GM23338 (cell line): ENCODE data around the gene ABHD17B. TPM values are rescaled to one million over a fixed set of nuclear protein-coding genes. Genes with fewer than 3 reads are reported as not detected.
A peak's percentile ranks its signal among the peaks of the same experiment; 100 is the strongest.

ENCODE experiments used
- ATAC-seq: fragments of 200-7000 bp; cut with Tn5 transposase; 3 replicates; pipeline ENCODE4 v1.9.1; 2020
- DNase-seq: peaks from one replicate; pipeline ENCODE4 v3.0.0-alpha.2; 2015; ENCODE audit warnings: low spot score
- H2AFZ ChIP-seq: fragments of 200-600 bp; sonication (generic); 2 replicates; pipeline ENCODE4 v1.8.0; 2016; ENCODE audit warnings: antibody characterized with exemption, mild to moderate bottlenecking, moderate library complexity
- H3F3A ChIP-seq: fragments of 200-600 bp; sonication (generic); replicated peaks from 2 replicates; pipeline ENCODE4 v1.8.0; 2017; ENCODE audit warnings: antibody characterized with exemption, mixed run types, low read depth
- H3K27ac ChIP-seq: fragments of 200-600 bp; sonication (generic); 2 replicates; pipeline ENCODE4 v1.6.1; 2016; ENCODE audit warnings: low read depth
- H3K27me3 ChIP-seq: fragments of 200-600 bp; sonication (generic); 2 replicates; pipeline ENCODE4 v1.8.0; 2016; ENCODE audit warnings: mild to moderate bottlenecking, mixed run types, moderate library complexity; ENCODE audit not compliant: insufficient read depth
- H3K36me3 ChIP-seq: fragments of 200-600 bp; sonication (generic); 2 replicates; pipeline ENCODE4 v1.8.0; 2016; ENCODE audit warnings: mild to moderate bottlenecking; ENCODE audit not compliant: insufficient read depth
- H3K4me1 ChIP-seq: fragments of 200-600 bp; sonication (generic); 2 replicates; pipeline ENCODE4 v1.8.0; 2016; ENCODE audit warnings: mild to moderate bottlenecking, moderate library complexity; ENCODE audit not compliant: insufficient read depth
- H3K4me2 ChIP-seq: fragments of 200-600 bp; sonication (generic); 2 replicates; pipeline ENCODE4 v1.7.1; 2017; ENCODE audit warnings: mixed run types
- H3K4me3 ChIP-seq: fragments of 200-600 bp; sonication (generic); 2 replicates; pipeline ENCODE4 v1.6.1; 2016; ENCODE audit warnings: mixed run types
- H3K79me2 ChIP-seq: fragments of 200-600 bp; sonication (generic); replicated peaks from 2 replicates; pipeline ENCODE4 v1.8.0; 2017; ENCODE audit warnings: mild to moderate bottlenecking; ENCODE audit not compliant: insufficient read depth
- H3K9me2 ChIP-seq: fragments of 200-600 bp; sonication (generic); 2 replicates; pipeline ENCODE4 v1.8.0; 2017; ENCODE audit not compliant: insufficient read depth
- H4K20me1 ChIP-seq: fragments of 200-600 bp; sonication (generic); replicated peaks from 2 replicates; pipeline ENCODE4 v1.8.0; 2017; ENCODE audit warnings: mild to moderate bottlenecking; ENCODE audit not compliant: insufficient read depth
- H3K27ac Mint-ChIP-seq: 2 replicates; pipeline ENCODE4 v1.8.0; 2020; ENCODE audit warnings: inconsistent platforms, mild to moderate bottlenecking, moderate library complexity, mixed read lengths
- H3K27me3 Mint-ChIP-seq: 3 replicates; pipeline ENCODE4 v1.8.0; 2022; ENCODE audit warnings: low read depth, mild to moderate bottlenecking, moderate library complexity, mixed read lengths, inconsistent platforms; ENCODE audit not compliant: insufficient read depth, poor library complexity
- H3K36me3 Mint-ChIP-seq: 3 replicates; pipeline ENCODE4 v1.8.0; 2021; ENCODE audit warnings: low read depth, mild to moderate bottlenecking, inconsistent platforms, moderate library complexity, mixed read lengths
- H3K4me1 Mint-ChIP-seq: 3 replicates; pipeline ENCODE4 v1.8.0; 2020; ENCODE audit warnings: mild to moderate bottlenecking, inconsistent platforms, mixed read lengths
- H3K4me3 Mint-ChIP-seq: 3 replicates; pipeline ENCODE4 v1.8.0; 2021; ENCODE audit warnings: moderate library complexity, mild to moderate bottlenecking, inconsistent platforms, mixed read lengths
- H3K9me3 Mint-ChIP-seq: 3 replicates; pipeline ENCODE4 v1.8.0; 2020; ENCODE audit warnings: moderate library complexity, mild to moderate bottlenecking, inconsistent platforms, mixed read lengths
- CREB1 ChIP-seq: fragments of 250-450 bp; sonication (Bioruptor Pico); IDR thresholded peaks from 2 replicates; pipeline ENCODE4 v1.5.0; 2020; ENCODE audit warnings: low read depth, mild to moderate bottlenecking, moderate library complexity
- CTCF ChIP-seq, 2 experiments: fragments of 200-600 bp in 1 of 2; sonication (generic) in 1 of 2; conservative IDR thresholded peaks; 2 replicates each; pipeline versions ENCODE4 v1.5.1 to v1.6.1; 2016 to 2017; ENCODE audit warnings: antibody characterized with exemption in 2 of 2, low read depth in 2 of 2, mild to moderate bottlenecking in 2 of 2, moderate library complexity in 1 of 2
- ETS1 ChIP-seq: IDR thresholded peaks from 2 replicates; pipeline ENCODE4 v1.6.1; 2016; ENCODE audit warnings: antibody characterized with exemption
- EZH2 ChIP-seq: fragments of 200-600 bp; sonication (generic); IDR thresholded peaks from one replicate; pipeline ENCODE4 v1.8.0; 2017; ENCODE audit warnings: antibody characterized with exemption, mild to moderate bottlenecking, low read depth; ENCODE audit not compliant: unreplicated experiment
- EZH2phosphoT487 ChIP-seq: fragments of 200-600 bp; sonication (generic); IDR thresholded peaks from one replicate; pipeline ENCODE4 v1.8.1; 2018; ENCODE audit warnings: antibody characterized with exemption; ENCODE audit not compliant: unreplicated experiment
- JUNB ChIP-seq: IDR thresholded peaks from one replicate; pipeline ENCODE4 v1.6.1; 2016; ENCODE audit warnings: antibody characterized with exemption; ENCODE audit not compliant: unreplicated experiment
- NANOG ChIP-seq: IDR thresholded peaks from 2 replicates; pipeline ENCODE4 v1.6.1; 2016; ENCODE audit warnings: antibody characterized with exemption, borderline replicate concordance
- POLR2AphosphoS5 ChIP-seq: IDR thresholded peaks from 2 replicates; pipeline ENCODE4 v1.6.1; 2016; ENCODE audit warnings: antibody characterized with exemption, low read depth
- REST ChIP-seq: IDR thresholded peaks from one replicate; pipeline ENCODE4 v1.6.1; 2018; ENCODE audit warnings: antibody characterized with exemption; ENCODE audit not compliant: unreplicated experiment
- STAT1 ChIP-seq: IDR thresholded peaks from one replicate; pipeline ENCODE4 v1.6.1; 2016; ENCODE audit warnings: antibody characterized with exemption; ENCODE audit not compliant: unreplicated experiment
- ZNF114 ChIP-seq: fragments of 250-450 bp; sonication (Bioruptor Pico); IDR thresholded peaks from 2 replicates; pipeline ENCODE4 v1.5.0; 2020; ENCODE audit warnings: mild to moderate bottlenecking, moderate library complexity
- ZNF331 ChIP-seq: fragments of 250-450 bp; sonication (Bioruptor Pico); IDR thresholded peaks from 2 replicates; pipeline ENCODE4 v1.5.0; 2020; ENCODE audit warnings: low read depth, mild to moderate bottlenecking, moderate library complexity
- polyA plus RNA-seq: library from polyadenylated mRNA; unstranded; fragments of >200 nt; fragmentation: Nextera tagmentation; extraction: Ambion mirVana; gene quantifications from 2 replicates; pipeline ENCODE4 v1.2.1, GENCODE V29; 2016
- total RNA-seq: library from RNA; depleted of rRNA; stranded (reverse); fragments of >200 nt; shearing (Covaris generic); gene quantifications from 2 replicates; pipeline ENCODE4 v1.2.3, GENCODE V29; 2014

Gene ABHD17B
- total and polyA plus RNA-seq, 2 experiments from 2014 or later: 32.2 to 112 TPM

- no peaks in the 10 kb centered on the region for H4K20me1 ChIP-seq
- H3K4me2 ChIP-seq: peak overlapping the region; percentile 31
- H3K36me3 Mint-ChIP-seq: peaks cover 62% of the 10 kb centered on the region
- H3K27ac Mint-ChIP-seq: peak overlapping the region; percentile 97
- peaks cover 4% of the 10 kb centered on the region; the same call in 1 of the 2 replicates for H3K36me3 ChIP-seq
- DNase-seq (peak; percentile 75), ATAC-seq (peak; percentile 73)
- no peaks in the 10 kb centered on the region for H3F3A ChIP-seq
- H3K9me3 Mint-ChIP-seq: peaks cover 34% of the 10 kb centered on the region
- peaks cover 46% of the 10 kb centered on the region for H3K4me1 Mint-ChIP-seq
- H3K27me3 Mint-ChIP-seq: peaks cover 5% of the 10 kb centered on the region
- H3K27ac ChIP-seq: peak overlapping the region; percentile 95
- H3K27me3 ChIP-seq: no peaks in the 10 kb centered on the region
- peak overlapping the region; percentile 10; the same call in 2 of the 3 replicates for H3K4me3 Mint-ChIP-seq
- 0 out of 2 replicates have a peak, but pooled peaks cover 3% of the 10 kb centered on the region for H3K9me2 ChIP-seq
- H3K4me1 ChIP-seq: peaks cover 31% of the 10 kb centered on the region
- peaks cover 82% of the 10 kb centered on the region for H3K79me2 ChIP-seq
- H3K4me3 ChIP-seq: peak overlapping the region; percentile 14; the same call in 1 of the 2 replicates
- TF ChIP-seq NANOG: 0 out of 2 replicates have a peak, but pooled peaks have one; percentile 5
- no peak for TF ChIP-seq ZNF331 (CRISPR knock-in tag)
- H2AFZ ChIP-seq: no peak overlapping the region
Observed at GRCh38 chr9:71920456-71921189, 9.6 kb upstream of the ABHD17B start.

- peaks cover 4% of the 10 kb centered on the region; the same call in 1 of the 2 replicates for H3K36me3 ChIP-seq
- Mint-ChIP-seq H3K4me1 (peaks cover 50% of the 10 kb centered on the region), H3K27ac (no peak overlapping the region), H3K9me3 (peaks cover 34% of the 10 kb centered on the region), H3K27me3 (peaks cover 5% of the 10 kb centered on the region), H3K4me3 (no peak overlapping the region), H3K36me3 (peaks cover 58% of the 10 kb centered on the region)
- H3K27me3 ChIP-seq: no peaks in the 10 kb centered on the region
- H3F3A ChIP-seq: no peaks in the 10 kb centered on the region
- DNase-seq: no peak
- no peak overlapping the region for H2AFZ ChIP-seq
- 0 out of 2 replicates have a peak, but pooled peaks cover 2% of the 10 kb centered on the region for H4K20me1 ChIP-seq
- ATAC-seq: no peak
- 0 out of 2 replicates have a peak, but pooled peaks cover 3% of the 10 kb centered on the region for H3K9me2 ChIP-seq
- H3K79me2 ChIP-seq: peaks cover 82% of the 10 kb centered on the region
- no peak overlapping the region for H3K27ac ChIP-seq
- H3K4me1 ChIP-seq: peaks cover 31% of the 10 kb centered on the region
- H3K4me2 ChIP-seq: no peak overlapping the region
- H3K4me3 ChIP-seq: no peak overlapping the region
- TF ChIP-seq EZH2phosphoT487: no peak
- no peak for TF ChIP-seq JUNB
- TF ChIP-seq NANOG: no peak
- TF ChIP-seq ETS1: no peak
- TF ChIP-seq CREB1 (CRISPR knock-in tag): no peak
- no peak for TF ChIP-seq ZNF331 (CRISPR knock-in tag)
- no peak for TF ChIP-seq REST
- TF ChIP-seq ZNF114 (CRISPR knock-in tag): no peak
- no peak for TF ChIP-seq EZH2
- no peak for TF ChIP-seq CTCF (conservative IDR thresholded peaks at IDR 0.05; ENCODE audit: low read depth in 2 of 2)
- no peak for TF ChIP-seq STAT1
- no peak for TF ChIP-seq POLR2AphosphoS5
Observed at GRCh38 chr9:71918419-71918818, 7.4 kb upstream of the ABHD17B start.
